AG08395 (cell line): ENCODE measurements around the gene TCEAL3.
"Not testable (repeated sequence)": the region's sequence is repeated elsewhere in the genome, so short reads cannot be mapped to it uniquely, and the experiment has no call there.

ENCODE experiments used
- DNase-seq: peaks from one replicate; pipeline ENCODE4 v3.0.0; 2012; ENCODE audit warnings: mixed read lengths, low spot score

Gene TCEAL3

GRCh38 chrX:103626855-103627254 lies 19.1 kb downstream of the TCEAL3 start:
- no peak for DNase-seq

GRCh38 chrX:103628386-103629317 lies 20.9 kb downstream of the TCEAL3 start, which contains the start of gene TCEAL1:
Gene TCEAL1, plus strand, starts transcription at chrX:103628975. Its CDS starts 942 bp downstream, at chrX:103629917.
- no peak for DNase-seq

- peak; percentile 46 for DNase-seq
Observed at GRCh38 chrX:103629318-103630170, 21.8 kb downstream of the TCEAL3 start.

- DNase-seq, result no peak
Observed at GRCh38 chrX:103630171-103630511, 22.4 kb downstream of the TCEAL3 start.

GRCh38 chrX:103631145-103631544 lies 23.4 kb downstream of the TCEAL3 start:
- no peak for DNase-seq

GRCh38 chrX:103635436-103635835 lies 27.7 kb downstream of the TCEAL3 start:
- DNase-seq, result no peak

- DNase-seq, result no peak
Observed at GRCh38 chrX:103637604-103638338, 30.0 kb downstream of the TCEAL3 start.

GRCh38 chrX:103638479-103639346 lies 30.9 kb downstream of the TCEAL3 start:
- not testable (repeated sequence) for DNase-seq

GRCh38 chrX:103640401-103641155 lies 32.8 kb downstream of the TCEAL3 start:
- DNase-seq, result no peak

GRCh38 chrX:103644125-103644524 lies 36.4 kb downstream of the TCEAL3 start:
- DNase-seq, result no peak

GRCh38 chrX:103647630-103648029 lies 39.9 kb downstream of the TCEAL3 start:
- no peak for DNase-seq

- no peak for DNase-seq
Observed at GRCh38 chrX:103651151-103651773, 43.5 kb downstream of the TCEAL3 start.

GRCh38 chrX:103655230-103656000 lies 47.7 kb downstream of the TCEAL3 start:
- not testable (repeated sequence) for DNase-seq

- DNase-seq, result peak; percentile 59
Observed at GRCh38 chrX:103656617-103657016, 48.9 kb downstream of the TCEAL3 start.

GRCh38 chrX:103657066-103657465 lies 49.3 kb downstream of the TCEAL3 start:
- DNase-seq, result not testable (repeated sequence)

GRCh38 chrX:103658681-103659433 lies 51.1 kb downstream of the TCEAL3 start:
- DNase-seq, result no peak

GRCh38 chrX:103659460-103659859 lies 51.7 kb downstream of the TCEAL3 start:
- not testable (repeated sequence) for DNase-seq
